ENCODE results near the gene GTF2H4.
"Not testable (repeated sequence)": the region's sequence is repeated elsewhere in the genome, so short reads cannot be mapped to it uniquely, and the experiment has no call there.

The GTF2H4 gene

DNA sequence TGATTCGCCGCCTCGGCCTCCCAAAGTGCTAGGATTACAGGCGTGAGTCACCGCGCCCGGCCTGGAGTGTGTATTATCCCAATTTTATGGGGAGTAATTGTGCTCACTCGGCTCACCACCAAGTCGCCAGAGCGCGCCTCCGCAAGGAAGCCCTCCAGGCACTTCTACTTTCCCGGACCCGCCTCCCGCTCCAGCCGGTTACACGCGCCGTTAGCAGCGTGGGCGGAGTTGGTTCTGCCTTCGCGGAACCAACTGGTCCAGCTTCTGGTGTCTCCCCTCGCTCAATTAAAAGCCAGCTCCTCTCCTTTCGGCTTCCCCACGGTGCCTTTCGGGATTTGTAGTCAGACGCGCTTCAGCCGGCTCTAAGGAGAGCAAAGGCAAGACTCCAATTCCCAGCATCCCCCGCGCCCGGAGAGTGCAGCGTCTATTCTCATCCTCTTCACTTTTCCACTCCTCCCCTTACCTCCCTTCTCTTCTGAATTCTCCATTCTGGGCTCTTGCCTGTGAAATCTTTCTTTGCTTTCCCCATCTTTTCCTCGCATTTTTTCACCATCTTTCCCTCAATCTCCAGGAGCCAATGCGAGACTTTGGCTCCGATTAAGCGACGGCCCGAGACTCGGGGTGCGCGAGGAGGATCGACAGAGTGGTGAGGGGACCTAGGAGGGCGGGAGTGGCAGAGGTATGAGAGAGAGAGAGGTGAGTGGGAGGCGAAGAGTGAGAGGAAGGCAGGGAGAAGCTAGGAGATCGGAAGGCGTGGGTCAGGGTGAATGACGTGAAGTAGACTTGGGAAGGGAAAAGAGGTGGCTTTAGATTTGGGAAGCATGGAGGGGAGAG lies at the start of gene GTF2H4:
Gene GTF2H4 (plus strand): TSS at position 450 of the 834 bp plus-strand sequence.
- peak; percentile 97 for DNase-seq

DNA sequence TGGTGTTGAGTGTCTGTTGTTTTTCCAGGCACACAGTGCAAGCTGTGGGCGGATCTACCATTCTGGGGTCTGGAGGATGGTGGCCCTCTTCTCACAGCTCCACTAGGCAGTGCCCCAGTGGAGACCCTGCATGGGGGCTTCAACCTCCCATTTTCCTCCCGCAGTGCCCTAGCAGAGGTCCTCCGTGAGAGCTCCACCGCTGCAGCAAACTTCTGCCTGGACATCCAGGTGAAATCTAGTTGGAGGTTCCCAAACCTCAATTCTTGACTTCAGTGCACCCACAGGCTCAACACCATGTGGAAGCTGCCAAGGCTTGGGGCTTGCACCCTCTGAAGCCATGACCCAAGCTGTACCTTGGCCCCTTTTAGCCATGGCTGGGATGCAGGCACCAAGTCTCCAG lies 48.3 kb upstream of the GTF2H4 start:
- DNase-seq: not testable (repeated sequence)

DNA sequence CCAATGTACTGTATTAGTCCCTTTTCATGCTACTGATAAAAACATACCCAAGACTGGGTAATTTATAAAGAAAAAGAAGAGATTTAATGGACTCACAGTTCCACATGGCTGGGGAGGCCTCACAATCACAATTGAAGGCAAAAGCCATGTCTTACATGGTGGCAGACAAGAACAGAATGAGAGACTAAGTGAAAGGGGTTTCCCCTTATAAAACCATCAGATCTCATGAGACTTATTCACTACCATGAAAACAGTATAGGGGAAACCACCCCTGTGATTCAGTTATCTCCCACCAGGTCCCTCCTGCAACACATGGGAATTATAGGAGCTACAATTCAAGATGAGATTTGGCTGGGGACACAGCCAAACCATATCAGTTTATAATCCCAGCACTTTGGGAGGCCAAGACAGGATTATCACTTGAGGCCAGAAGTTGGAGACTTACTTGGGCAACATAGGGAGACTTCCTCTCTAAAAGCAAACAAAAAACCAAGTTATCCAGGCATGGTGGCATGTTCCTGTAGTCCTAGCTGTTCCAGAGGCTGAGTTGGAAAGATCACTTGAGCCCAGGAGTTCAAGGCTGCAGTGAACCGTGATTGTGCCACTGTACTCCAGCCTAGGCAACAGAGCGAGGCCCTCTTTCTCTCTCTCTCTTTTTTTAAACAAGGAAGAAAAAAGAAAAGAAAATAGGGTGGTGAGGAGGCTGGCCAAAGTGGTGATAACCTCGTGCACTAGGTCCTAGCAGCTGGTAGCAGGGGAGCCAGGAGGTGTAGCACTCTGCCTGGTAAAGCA lies 46.6 kb upstream of the GTF2H4 start:
- no peak for DNase-seq

GRCh38 chr6:30862156-30862875 lies 45.7 kb upstream of the GTF2H4 start:
- no peak for DNase-seq

DNA sequence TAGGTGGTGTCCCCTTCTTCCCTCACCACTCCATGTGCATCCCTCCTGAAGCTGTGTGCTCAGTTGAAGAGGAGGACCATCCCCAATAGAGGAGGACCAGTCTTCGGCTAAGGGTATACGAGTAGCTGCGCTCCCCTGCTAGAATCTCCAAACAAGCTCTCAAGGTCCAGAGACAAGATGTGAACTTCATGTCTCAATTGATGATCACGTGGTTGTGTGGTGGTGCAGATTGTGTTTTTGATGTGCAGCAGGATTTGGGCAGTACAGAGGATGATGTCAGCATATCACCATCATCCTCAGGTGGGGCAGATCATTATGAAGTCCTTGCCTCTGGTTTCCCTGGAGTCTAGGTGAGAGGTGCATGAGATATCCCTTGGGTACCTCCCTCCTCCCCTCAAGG lies 43.7 kb upstream of the GTF2H4 start:
- DNase-seq: no peak

- not testable (repeated sequence) for DNase-seq
Measured at GRCh38 chr6:30869241-30869749, 38.7 kb upstream of the GTF2H4 start.

DNA sequence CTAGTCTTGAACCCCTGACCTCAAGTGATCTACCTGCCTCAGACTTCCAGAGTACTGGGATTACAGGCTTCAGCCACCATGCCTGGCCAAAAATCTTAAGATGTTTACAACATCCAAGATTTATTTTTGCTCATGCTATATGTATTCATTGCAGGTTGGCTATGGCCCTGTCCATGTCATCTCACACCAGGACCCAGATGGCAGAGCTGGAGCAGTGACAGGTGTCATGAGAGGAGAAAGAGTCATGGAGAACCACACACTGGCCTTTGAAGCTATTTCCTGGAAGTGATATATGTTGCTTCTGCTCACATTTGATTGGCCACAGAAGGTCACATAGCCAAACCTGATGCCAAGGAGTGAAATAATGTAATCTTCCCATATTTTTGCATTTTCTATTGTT lies 37.5 kb upstream of the GTF2H4 start:
- DNase-seq: no peak

- DNase-seq: no peak
Measured at GRCh38 chr6:30871592-30872183, 36.3 kb upstream of the GTF2H4 start.

DNA sequence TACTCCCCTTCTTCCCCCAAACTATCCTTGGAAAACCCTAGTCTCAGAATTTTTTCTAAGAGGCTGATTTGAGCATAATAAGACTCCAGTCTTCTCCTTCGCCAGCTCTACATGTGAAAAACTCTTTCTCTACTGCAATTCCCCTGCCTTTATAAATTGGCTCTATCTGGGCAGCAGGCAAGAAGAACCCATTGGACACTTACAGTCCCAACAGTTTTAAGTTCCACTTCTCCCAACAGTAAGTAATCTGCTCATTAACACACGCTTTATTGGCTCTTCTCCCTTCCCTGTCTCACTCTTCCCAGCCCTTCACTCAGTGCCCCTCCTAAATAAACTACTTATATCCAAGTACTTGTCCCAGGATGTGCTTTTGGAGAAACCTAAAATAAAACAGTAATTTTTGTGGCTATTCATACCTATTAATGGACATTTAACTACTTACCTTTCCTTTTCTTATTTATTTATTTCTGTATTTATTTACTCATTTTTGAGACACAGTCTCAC lies 34.8 kb upstream of the GTF2H4 start:
- DNase-seq: no peak

- DNase-seq: not testable (repeated sequence)
Measured at GRCh38 chr6:30873795-30874194, 34.2 kb upstream of the GTF2H4 start.

- DNase-seq: peak; percentile 12
Measured at GRCh38 chr6:30875244-30876038, 32.6 kb upstream of the GTF2H4 start.

DNA sequence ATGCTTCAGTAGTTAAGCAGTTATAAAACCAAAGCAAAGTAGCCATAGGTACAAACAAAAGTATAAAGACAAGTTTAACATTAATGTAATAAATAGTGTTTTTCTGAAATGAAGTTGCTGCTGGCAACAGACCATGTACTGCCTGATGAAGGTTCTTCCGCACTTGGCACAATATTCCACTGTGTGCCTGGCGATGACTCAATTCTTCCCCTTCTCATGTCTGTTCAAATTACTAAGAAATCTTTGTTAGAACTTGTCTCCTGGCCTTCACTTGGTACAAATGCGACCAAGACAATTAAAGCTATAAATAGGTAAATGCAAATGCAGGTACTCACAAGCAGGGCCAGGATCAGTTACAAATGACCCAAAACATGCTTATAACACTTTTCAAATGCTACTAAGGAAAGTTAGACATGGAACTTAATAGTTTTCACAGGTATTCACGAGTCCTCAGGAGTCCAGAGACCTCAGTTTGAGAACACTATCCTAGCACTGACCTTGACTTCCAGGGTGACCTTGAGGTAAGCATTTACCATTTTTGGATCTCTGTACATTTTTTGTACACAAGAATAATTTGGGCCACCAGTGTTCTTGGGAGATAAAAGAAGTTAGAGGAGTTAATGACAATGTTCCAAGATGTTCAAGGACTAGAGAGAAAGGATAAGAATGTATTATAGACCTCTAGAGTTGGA lies 31.8 kb upstream of the GTF2H4 start:
- DNase-seq: peak; percentile 62

GRCh38 chr6:30877419-30878262 lies 30.4 kb upstream of the GTF2H4 start:
- DNase-seq: peak; percentile 62

- no peak for DNase-seq
Measured at GRCh38 chr6:30879684-30880427, 28.2 kb upstream of the GTF2H4 start.

GRCh38 chr6:30880698-30881252 lies 27.2 kb upstream of the GTF2H4 start:
- no peak for DNase-seq

DNA sequence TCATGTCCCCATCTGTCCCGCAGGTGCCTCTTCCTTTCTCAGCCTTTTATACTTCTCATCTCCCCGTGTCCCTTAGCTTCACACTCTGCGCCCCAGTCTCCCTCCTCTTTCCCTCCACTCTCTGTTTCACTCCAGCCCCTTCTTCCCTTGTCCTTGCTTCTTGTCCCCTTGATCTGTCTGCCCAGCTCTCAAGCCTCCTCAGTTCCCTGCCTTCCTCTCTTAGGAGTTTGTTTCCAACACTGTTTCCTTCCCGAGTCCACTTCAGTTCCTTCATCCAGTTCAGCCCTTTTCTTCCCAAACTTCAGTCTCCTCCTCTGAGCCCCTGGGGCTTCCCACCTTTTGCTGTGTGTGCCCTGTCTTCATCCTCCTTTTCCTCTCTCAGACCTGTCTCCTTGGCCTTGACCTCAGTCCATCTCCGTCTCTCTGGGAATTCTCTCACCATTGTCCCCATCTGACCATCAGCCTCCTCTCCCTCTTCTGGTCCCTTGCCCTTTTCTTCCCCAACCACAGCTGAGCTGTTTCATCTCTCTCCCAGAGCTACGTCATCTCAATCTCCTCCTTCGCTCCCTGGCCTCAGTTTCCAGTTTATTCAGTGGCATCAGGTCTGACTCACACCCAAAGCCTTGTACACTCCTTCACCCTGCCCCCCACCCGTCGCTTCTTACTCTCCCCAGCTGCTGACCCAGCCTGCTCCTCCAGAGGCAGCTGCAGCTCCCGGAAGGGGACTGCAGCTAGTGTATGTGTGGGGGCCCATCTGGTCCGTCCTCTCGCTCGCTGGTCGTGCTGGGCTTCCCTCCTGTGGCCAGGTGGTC lies 26.4 kb upstream of the GTF2H4 start:
- DNase-seq: no peak

DNA sequence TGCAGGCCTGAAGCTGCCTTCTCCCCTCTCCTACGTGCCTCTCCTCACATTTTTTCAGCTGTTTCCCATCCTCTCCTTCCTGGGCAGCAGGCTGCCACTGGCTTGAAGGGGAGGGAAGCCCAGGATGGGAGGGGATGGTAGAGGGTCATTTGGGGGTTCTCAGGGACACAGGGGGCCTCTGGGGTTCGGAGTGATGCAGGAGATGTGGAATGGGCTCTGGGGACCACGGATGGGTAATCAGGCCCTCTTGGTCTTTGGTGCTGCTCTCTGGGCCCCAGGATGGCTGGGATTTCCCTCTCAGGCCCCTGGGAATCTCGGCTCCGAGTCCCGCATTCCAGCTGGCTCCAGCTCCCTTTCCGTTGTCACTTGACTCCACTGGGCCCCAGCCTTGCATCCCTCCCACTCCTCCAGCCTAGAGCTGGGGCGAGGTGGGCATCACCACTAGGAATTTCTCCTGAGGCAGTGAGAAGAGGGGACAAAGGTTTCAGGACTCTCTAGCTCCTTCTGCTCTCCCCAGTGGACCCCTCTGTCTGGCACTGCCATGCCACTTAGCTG lies 25.7 kb upstream of the GTF2H4 start:
- DNase-seq: no peak

Measured in NCI-H446 treated with DMSO at 0.1 percent for 48 hours (cell line).